Right lobe of liver (tissue), 6 donors: ENCODE results near the gene AP5S1. TPM values are rescaled to one million over a fixed set of nuclear protein-coding genes. Genes with fewer than 3 reads are reported as not detected.

ENCODE experiments used
- ATAC-seq, 4 donors: fragments of 200-7000 bp; cut with Tn5 transposase; one replicate each; pipeline ENCODE4 v1.9.1; 2020; ENCODE audit warnings: mild to moderate bottlenecking in 4 of 4, moderate library complexity in 4 of 4
- DNase-seq, 3 donors: peaks; one replicate each; pipeline ENCODE4 v3.0.0-alpha.2; 2020
- H3K27ac ChIP-seq, 3 donors: fragments of 200-600 bp; one replicate each; pipeline ENCODE4 v1.8.0; 2022
- H3K27me3 ChIP-seq, 2 donors: fragments of 200-600 bp; one replicate each; pipeline ENCODE4 v1.8.0; 2022
- H3K36me3 ChIP-seq, 4 donors: fragments of 200-600 bp; sonication (generic) in 1 of 4; one replicate each; pipeline versions ENCODE4 v1.5.1 to v1.8.0; 2017 to 2022; ENCODE audit warnings: control low read depth in 1 of 4
- H3K4me1 ChIP-seq, 4 donors: fragments of 200-600 bp; sonication (generic) in 1 of 4; one replicate each; pipeline versions ENCODE4 v1.5.1 to v1.8.0; 2017 to 2022; ENCODE audit warnings: control low read depth in 1 of 4
- H3K4me3 ChIP-seq, 3 donors: fragments of 200-600 bp; one replicate each; pipeline ENCODE4 v1.8.0; 2022
- H3K9me3 ChIP-seq, 4 donors: fragments of 200-600 bp; sonication (generic) in 1 of 4; one replicate each; pipeline versions ENCODE4 v1.5.1 to v1.8.0; 2017 to 2022; ENCODE audit warnings: control low read depth in 1 of 4
- CTCF ChIP-seq, 4 donors: fragments of 200-600 bp in 3 of 4; fragments of 450-650 bp in 1 of 4; IDR thresholded peaks; one replicate each; pipeline versions ENCODE4 v1.5.1 to v1.8.0; 2016 to 2022; ENCODE audit warnings: antibody characterized with exemption in 4 of 4, mild to moderate bottlenecking in 2 of 4
- POLR2A ChIP-seq: fragments of 450-650 bp; IDR thresholded peaks from one replicate; pipeline ENCODE4 v1.6.1; 2017; ENCODE audit warnings: antibody characterized with exemption, mild to moderate bottlenecking
- WGBS: methylation state at CpG from one replicate; pipeline ENCODE4 v1.1.6; 2018; ENCODE audit warnings: low coverage, low lambda C conversion rate; ENCODE audit not compliant: insufficient coverage; ENCODE audit errors: missing lambda C conversion rate; 5-methylcytosine and 5-hydroxymethylcytosine counted together
- intact Hi-C, 2 donors: fragments of 100-400 bp; cut with DNase I; formaldehyde crosslinking; loops; one replicate each; pipeline versions ENCODE4 v1.11.2 to v1.14.1; 2022
- total RNA-seq, 6 experiments: library from RNA; depleted of rRNA in 2 of 6; stranded (reverse); fragments of >200 nt in 2 of 6; fragmentation: NEBNext Ultra II Directional in 3 of 6; extraction: Animal tissue kit (Norgen Biotek cat#: 25700) in 3 of 6; gene quantifications; one replicate each; pipeline versions ENCODE4 v1.1.0 to v1.2.4, GENCODE V29; 2016 to 2023
- donor health status: DM: no; HTN: yes; CAD: no.
- donor health status: DM: no; HTN: no; CAD: no.
- donor health status: DM: no; HTN: no; CAD: no.
- donor health status: DM: no; HTN: yes; CAD: no.
- donor health status: DM: no; HTN: yes; CAD: no.

AP5S1 gene
- total RNA-seq, 6 experiments from 2014 or later: 7.7 to 16.1 (median 9.5) TPM

- TF ChIP-seq CTCF (IDR thresholded peaks at IDR 0.05): no peak
- TF ChIP-seq POLR2A: no peak
- H3K4me3 ChIP-seq: peak overlapping the region; percentile 42 to 70 (median 58)
- no peaks in the 10 kb centered on the region for H3K36me3 ChIP-seq
- H3K4me1 ChIP-seq: peaks cover 0 to 23% (median 13%) of the 10 kb centered on the region in 4 donors
- no peaks in the 10 kb centered on the region for H3K9me3 ChIP-seq
- ATAC-seq (no peak), DNase-seq (peak in 2 of 3 donors; percentile 46 to 55)
- WGBS: 40% methylated on average over 1 of the region's 79 CpGs
- peak overlapping the region; percentile 26 to 73 (median 49) for H3K27ac ChIP-seq
- H3K27me3 ChIP-seq: no peaks in the 10 kb centered on the region
- intact Hi-C loops: loop anchor here (5.0 kb wide), 1 partner anchor 37 kb away; the partner anchor contains the start of gene AP5S1 (in 2 of the 2)
These were observed 34.9 kb upstream of the AP5S1 start for GRCh38 chr20:3785240-3786125.

GRCh38 chr20:3786126-3786484 is 34.2 kb upstream of the AP5S1 start:
- Histone ChIP-seq H3K9me3 (no peaks in the 10 kb centered on the region), H3K36me3 (no peaks in the 10 kb centered on the region), H3K27ac (peak overlapping the region; percentile 26 to 73 (median 49)), H3K27me3 (no peaks in the 10 kb centered on the region), H3K4me1 (peaks cover 0 to 19% (median 9%) of the 10 kb centered on the region in 4 donors), H3K4me3 (peak overlapping the region; percentile 42 to 70 (median 58))
- TF ChIP-seq CTCF (IDR thresholded peaks at IDR 0.05) (no peak), POLR2A (no peak)
- ATAC-seq (peak in 3 of 4 donors; percentile 1 to 13 (median 1)), DNase-seq (peak; percentile 51 to 70 (median 59))
- no CpG with 5 or more reads among the region's 35 CpGs for WGBS
- intact Hi-C loops: loop anchor here (5.0 kb wide), 1 partner anchor 36 kb away; the partner anchor contains the start of gene AP5S1 (in 2 of the 2)

GRCh38 chr20:3786665-3787323 is 33.6 kb upstream of the AP5S1 start, which contains the start of gene CENPB:
CENPB (minus strand) TSS chr20:3786740; CDS start chr20:3786483, 257 bp downstream.
- Histone ChIP-seq H3K9me3 (no peaks in the 10 kb centered on the region), H3K4me3 (peak within 1 kb of the TSS; percentile 42 to 70 (median 58)), H3K27me3 (no peaks in the 10 kb centered on the region), H3K4me1 (peaks cover 0 to 14% (median 6%) of the 10 kb centered on the region in 4 donors), H3K27ac (peak within 1 kb of the TSS; percentile 26 to 73 (median 49)), H3K36me3 (no peaks in the 10 kb centered on the region)
- DNase-seq (peak; percentile 90 to 92 (median 91)), ATAC-seq (peak; percentile 94 to 99 (median 97))
- intact Hi-C loops: loop anchor here (5.0 kb wide), 1 partner anchor 36 kb away; the partner anchor contains the start of gene AP5S1 (in 2 of the 2)
- TF ChIP-seq CTCF (IDR thresholded peaks at IDR 0.05): peak; percentile 61 to 97 (median 84)
- TF ChIP-seq POLR2A: no peak
- WGBS: 8% methylated on average over 21 of the region's 70 CpGs

GRCh38 chr20:3787324-3788014 is 32.9 kb upstream of the AP5S1 start:
- intact Hi-C loops: loop anchor here (5.0 kb wide), 1 partner anchor 35 kb away; the partner anchor contains the start of gene AP5S1 (in 2 of the 2)
- H3K27me3 ChIP-seq: no peaks in the 10 kb centered on the region
- WGBS: 54% methylated on average over 4 of the region's 5 CpGs
- no peak for ATAC-seq
- H3K4me1 ChIP-seq: peaks cover 0 to 14% (median 5%) of the 10 kb centered on the region in 4 donors
- no peak overlapping the region for H3K4me3 ChIP-seq
- no peaks in the 10 kb centered on the region for H3K9me3 ChIP-seq
- DNase-seq: no peak
- H3K36me3 ChIP-seq: no peaks in the 10 kb centered on the region
- TF ChIP-seq CTCF (IDR thresholded peaks at IDR 0.05) (no peak), POLR2A (no peak)
- no peak overlapping the region for H3K27ac ChIP-seq
